ENCODE measurements around the gene GRHL1. TPM values are rescaled to one million over a fixed set of nuclear protein-coding genes. Genes with fewer than 3 reads are reported as not detected.

Gene GRHL1
- total and polyA plus RNA-seq, 4 donors = 3.6 to 13.7 (median 6.1) TPM

GRCh38 chr2:10028988-10029874 lies 77.7 kb downstream of the GRHL1 start:
- Histone ChIP-seq H3K4me3 (ENCODE audit: low read depth in 1 of 3, low read length in 3 of 3) (no peak overlapping the region), H3K36me3 (ENCODE audit: control insufficient read depth in 4 of 4, insufficient read depth in 3 of 4, low read depth in 1 of 4, low read length in 3 of 4) (no peaks in the 10 kb centered on the region), H3K4me1 (ENCODE audit: control insufficient read depth in 4 of 4, insufficient read depth in 4 of 4, low read length in 3 of 4) (no peaks in the 10 kb centered on the region), H3K27ac (ENCODE audit: low read depth in 1 of 2, low read length in 2 of 2) (no peak overlapping the region), H3K27me3 (ENCODE audit: control insufficient read depth in 4 of 4, insufficient read depth in 4 of 4, low read length in 3 of 4) (no peaks in the 10 kb centered on the region), H3K9me3 (ENCODE audit: control insufficient read depth in 4 of 4, low read length in 3 of 4) (no peaks in the 10 kb centered on the region), H3K9ac (ENCODE audit: low read depth in 1 of 2, low read length in 2 of 2) (no peak overlapping the region)
- TF ChIP-seq EGR1 (IDR thresholded peaks at IDR 0.05; ENCODE audit: low read depth in 2 of 2) (no peak), RAD21 (IDR thresholded peaks at IDR 0.05) (peak in 1 of 2 donors; percentile 3), HNF4G (IDR thresholded peaks at IDR 0.05) (no peak), JUND (IDR thresholded peaks at IDR 0.05) (no peak), NR2F2 (IDR thresholded peaks at IDR 0.05) (no peak), HNF4A (conservative IDR thresholded peaks at IDR 0.05) (no peak), ATF3 (IDR thresholded peaks at IDR 0.05) (no peak), SP1 (IDR thresholded peaks at IDR 0.05) (peak; percentile 20)
- TF ChIP-seq, protein P1, sequence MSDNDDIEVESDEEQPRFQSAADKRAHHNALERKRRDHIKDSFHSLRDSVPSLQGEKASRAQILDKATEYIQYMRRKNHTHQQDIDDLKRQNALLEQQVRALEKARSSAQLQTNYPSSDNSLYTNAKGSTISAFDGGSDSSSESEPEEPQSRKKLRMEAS (IDR thresholded peaks at IDR 0.05) = no peak
- TF ChIP-seq, protein P2, sequence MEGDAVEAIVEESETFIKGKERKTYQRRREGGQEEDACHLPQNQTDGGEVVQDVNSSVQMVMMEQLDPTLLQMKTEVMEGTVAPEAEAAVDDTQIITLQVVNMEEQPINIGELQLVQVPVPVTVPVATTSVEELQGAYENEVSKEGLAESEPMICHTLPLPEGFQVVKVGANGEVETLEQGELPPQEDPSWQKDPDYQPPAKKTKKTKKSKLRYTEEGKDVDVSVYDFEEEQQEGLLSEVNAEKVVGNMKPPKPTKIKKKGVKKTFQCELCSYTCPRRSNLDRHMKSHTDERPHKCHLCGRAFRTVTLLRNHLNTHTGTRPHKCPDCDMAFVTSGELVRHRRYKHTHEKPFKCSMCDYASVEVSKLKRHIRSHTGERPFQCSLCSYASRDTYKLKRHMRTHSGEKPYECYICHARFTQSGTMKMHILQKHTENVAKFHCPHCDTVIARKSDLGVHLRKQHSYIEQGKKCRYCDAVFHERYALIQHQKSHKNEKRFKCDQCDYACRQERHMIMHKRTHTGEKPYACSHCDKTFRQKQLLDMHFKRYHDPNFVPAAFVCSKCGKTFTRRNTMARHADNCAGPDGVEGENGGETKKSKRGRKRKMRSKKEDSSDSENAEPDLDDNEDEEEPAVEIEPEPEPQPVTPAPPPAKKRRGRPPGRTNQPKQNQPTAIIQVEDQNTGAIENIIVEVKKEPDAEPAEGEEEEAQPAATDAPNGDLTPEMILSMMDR (IDR thresholded peaks at IDR 0.05; ENCODE audit: low read depth, low read length, missing input control) = no peak
- 65% methylated on average over 26 of the region's 26 CpGs for WGBS
- peak; percentile 67 for DNase-seq (ENCODE audit: low spot score)

DNA sequence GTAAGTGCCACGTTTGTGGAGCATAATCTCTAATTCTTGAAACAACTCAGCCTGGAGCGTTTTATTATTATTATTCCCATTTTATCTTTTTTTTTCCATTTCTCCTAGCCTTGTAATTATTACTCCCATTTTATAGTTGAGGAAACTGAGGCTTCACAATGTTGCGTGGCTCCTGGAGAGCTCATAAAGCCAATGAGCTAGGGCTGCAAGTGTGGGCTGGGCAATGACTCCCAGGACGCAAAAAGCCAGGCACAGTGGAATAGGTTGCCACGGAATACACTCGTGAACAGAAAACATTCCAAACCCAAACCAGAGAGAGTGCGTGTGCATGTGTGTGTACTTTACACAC lies 78.4 kb downstream of the GRHL1 start:
- Histone ChIP-seq H3K27ac (ENCODE audit: low read depth in 1 of 2, low read length in 2 of 2) (no peak overlapping the region), H3K36me3 (ENCODE audit: control insufficient read depth in 4 of 4, insufficient read depth in 3 of 4, low read depth in 1 of 4, low read length in 3 of 4) (no peaks in the 10 kb centered on the region), H3K4me1 (ENCODE audit: control insufficient read depth in 4 of 4, insufficient read depth in 4 of 4, low read length in 3 of 4) (peaks cover 0 to 2% (median 0%) of the 10 kb centered on the region in 4 donors), H3K9ac (ENCODE audit: low read depth in 1 of 2, low read length in 2 of 2) (no peak overlapping the region), H3K4me3 (ENCODE audit: low read depth in 1 of 3, low read length in 3 of 3) (no peak overlapping the region), H3K9me3 (ENCODE audit: control insufficient read depth in 4 of 4, low read length in 3 of 4) (no peaks in the 10 kb centered on the region), H3K27me3 (ENCODE audit: control insufficient read depth in 4 of 4, insufficient read depth in 4 of 4, low read length in 3 of 4) (no peaks in the 10 kb centered on the region)
- DNase-seq (ENCODE audit: low spot score) = no peak
- WGBS = 76% methylated on average over 7 of the region's 7 CpGs
- TF ChIP-seq EGR1 (IDR thresholded peaks at IDR 0.05; ENCODE audit: low read depth in 2 of 2) (no peak), ZBTB33 (IDR thresholded peaks at IDR 0.05) (no peak), FOXA2 (IDR thresholded peaks at IDR 0.05) (no peak), TAF1 (conservative IDR thresholded peaks at IDR 0.05) (no peak), JUND (IDR thresholded peaks at IDR 0.05) (no peak), RXRA (IDR thresholded peaks at IDR 0.05) (no peak)

All from liver (tissue), 9 donors.